Nephron progenitor cell (in vitro differentiated cells): ENCODE results near the gene MRPL48.

Experiments used
- DNase-seq: peaks from one replicate; pipeline ENCODE4 v3.0.0; 2021
- H3K27ac Mint-ChIP-seq: 2 replicates; pipeline ENCODE4 v1.8.0; 2021; ENCODE audit warnings: mild to moderate bottlenecking, moderate library complexity, mixed read lengths
- H3K27me3 Mint-ChIP-seq: 2 replicates; pipeline ENCODE4 v1.8.0; 2021; ENCODE audit warnings: mild to moderate bottlenecking, low read depth, mixed read lengths; ENCODE audit not compliant: poor library complexity
- H3K36me3 Mint-ChIP-seq: 2 replicates; pipeline ENCODE4 v1.8.0; 2021; ENCODE audit warnings: low read depth, mixed read lengths
- H3K4me1 Mint-ChIP-seq: 2 replicates; pipeline ENCODE4 v1.8.0; 2021; ENCODE audit warnings: mixed read lengths
- H3K4me3 Mint-ChIP-seq: 2 replicates; pipeline ENCODE4 v1.8.0; 2021; ENCODE audit warnings: mild to moderate bottlenecking, moderate library complexity, mixed read lengths
- H3K9me3 Mint-ChIP-seq: 2 replicates; pipeline ENCODE4 v1.8.0; 2021; ENCODE audit warnings: mild to moderate bottlenecking, moderate library complexity, mixed read lengths
- CTCF ChIP-seq: fragments of 200-600 bp; sonication (generic); IDR thresholded peaks from 2 replicates; pipeline ENCODE4 v1.5.0; 2021; ENCODE audit warnings: antibody characterized with exemption

The MRPL48 gene

DNA sequence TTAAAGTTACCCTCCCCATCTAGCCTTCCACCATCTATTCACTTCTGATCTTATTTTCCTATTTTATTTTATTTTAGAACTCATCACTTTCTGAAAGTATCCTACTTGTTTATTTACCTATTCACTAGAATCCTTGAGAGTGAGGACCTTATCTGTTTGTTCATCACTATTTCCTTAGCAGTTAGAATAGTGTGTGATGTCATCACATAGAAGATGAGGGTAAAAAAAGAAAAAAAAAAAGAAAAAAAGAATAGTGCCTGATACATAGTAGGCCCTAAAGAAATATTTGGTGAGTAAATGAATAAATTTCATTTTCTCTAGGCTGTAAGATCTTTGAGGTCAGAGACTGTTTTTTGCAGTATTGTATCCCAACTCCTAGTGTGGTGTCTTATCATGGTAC lies 125.8 kb downstream of the MRPL48 start:
- H3K9me3 Mint-ChIP-seq: no peaks in the 10 kb centered on the region
- H3K36me3 Mint-ChIP-seq: peaks cover 45% of the 10 kb centered on the region

GRCh38 chr11:73914284-73914683 lies 126.6 kb downstream of the MRPL48 start:
- no peak for TF ChIP-seq CTCF
- peaks cover 3% of the 10 kb centered on the region for H3K27me3 Mint-ChIP-seq
- H3K4me3 Mint-ChIP-seq: no peak overlapping the region
- H3K4me1 Mint-ChIP-seq: no peaks in the 10 kb centered on the region
- no peak overlapping the region for H3K27ac Mint-ChIP-seq
- peaks cover 50% of the 10 kb centered on the region for H3K36me3 Mint-ChIP-seq
- H3K9me3 Mint-ChIP-seq: no peaks in the 10 kb centered on the region
- DNase-seq: no peak

More for the DNA sequence above, 125.8 kb downstream of the MRPL48 start:
- Mint-ChIP-seq H3K4me3 (no peak overlapping the region), H3K27me3 (peaks cover 3% of the 10 kb centered on the region), H3K4me1 (no peaks in the 10 kb centered on the region), H3K27ac (no peak overlapping the region)
- DNase-seq: no peak
- TF ChIP-seq CTCF: no peak
